Measurements from ENCODE around the gene INO80E.

INO80E gene

GRCh38 chr16:29975811-29976511, 20.1 kb upstream of the INO80E start:
- no peak for DNase-seq (ENCODE audit: low read depth)

GRCh38 chr16:29977063-29977825, 18.8 kb upstream of the INO80E start:
- DNase-seq (ENCODE audit: low read depth) = no peak

GRCh38 chr16:29978081-29978480, 18.0 kb upstream of the INO80E start:
- DNase-seq (ENCODE audit: low read depth) = no peak

GRCh38 chr16:29978564-29979270, 17.3 kb upstream of the INO80E start:
- DNase-seq (ENCODE audit: low read depth) = no peak

- DNase-seq (ENCODE audit: low read depth) = no peak
Measured at GRCh38 chr16:29982560-29983419, 13.3 kb upstream of the INO80E start.

GRCh38 chr16:29983420-29984136, 12.5 kb upstream of the INO80E start:
- DNase-seq (ENCODE audit: low read depth) = no peak

GRCh38 chr16:29984137-29984763, 11.8 kb upstream of the INO80E start:
- no peak for DNase-seq (ENCODE audit: low read depth)

GRCh38 chr16:29984764-29985147, 11.3 kb upstream of the INO80E start:
- no peak for DNase-seq (ENCODE audit: low read depth)

GRCh38 chr16:29985271-29985811, 10.7 kb upstream of the INO80E start:
- no peak for DNase-seq (ENCODE audit: low read depth)

GRCh38 chr16:29986231-29986630, 9.8 kb upstream of the INO80E start:
- no peak for DNase-seq (ENCODE audit: low read depth)

GRCh38 chr16:29986931-29987330, 9.1 kb upstream of the INO80E start:
- DNase-seq (ENCODE audit: low read depth) = no peak

GRCh38 chr16:29987371-29988085, 8.5 kb upstream of the INO80E start:
- DNase-seq (ENCODE audit: low read depth) = no peak

GRCh38 chr16:29988346-29989075, 7.5 kb upstream of the INO80E start:
- no peak for DNase-seq (ENCODE audit: low read depth)

- DNase-seq (ENCODE audit: low read depth) = no peak
Measured at GRCh38 chr16:29989111-29989858, 6.8 kb upstream of the INO80E start.

- DNase-seq (ENCODE audit: low read depth) = no peak
Measured at GRCh38 chr16:29990034-29990433, 6.0 kb upstream of the INO80E start.

- no peak for DNase-seq (ENCODE audit: low read depth)
Measured at GRCh38 chr16:29990883-29991570, 5.0 kb upstream of the INO80E start.

- no peak for DNase-seq (ENCODE audit: low read depth)
Measured at GRCh38 chr16:29991571-29991904, 4.5 kb upstream of the INO80E start.

- no peak for DNase-seq (ENCODE audit: low read depth)
Measured at GRCh38 chr16:29992344-29992967, 3.6 kb upstream of the INO80E start.
